Neural cell (in vitro differentiated cells): ENCODE results near the gene FOXO6.

ENCODE experiments used
- POLR2AphosphoS5 ChIP-seq: IDR thresholded peaks from 2 replicates; pipeline ENCODE4 v1.6.1; 2012
- REST ChIP-seq: IDR thresholded peaks from 2 replicates; pipeline ENCODE4 v1.6.1; 2012; ENCODE audit warnings: borderline replicate concordance

DNA sequence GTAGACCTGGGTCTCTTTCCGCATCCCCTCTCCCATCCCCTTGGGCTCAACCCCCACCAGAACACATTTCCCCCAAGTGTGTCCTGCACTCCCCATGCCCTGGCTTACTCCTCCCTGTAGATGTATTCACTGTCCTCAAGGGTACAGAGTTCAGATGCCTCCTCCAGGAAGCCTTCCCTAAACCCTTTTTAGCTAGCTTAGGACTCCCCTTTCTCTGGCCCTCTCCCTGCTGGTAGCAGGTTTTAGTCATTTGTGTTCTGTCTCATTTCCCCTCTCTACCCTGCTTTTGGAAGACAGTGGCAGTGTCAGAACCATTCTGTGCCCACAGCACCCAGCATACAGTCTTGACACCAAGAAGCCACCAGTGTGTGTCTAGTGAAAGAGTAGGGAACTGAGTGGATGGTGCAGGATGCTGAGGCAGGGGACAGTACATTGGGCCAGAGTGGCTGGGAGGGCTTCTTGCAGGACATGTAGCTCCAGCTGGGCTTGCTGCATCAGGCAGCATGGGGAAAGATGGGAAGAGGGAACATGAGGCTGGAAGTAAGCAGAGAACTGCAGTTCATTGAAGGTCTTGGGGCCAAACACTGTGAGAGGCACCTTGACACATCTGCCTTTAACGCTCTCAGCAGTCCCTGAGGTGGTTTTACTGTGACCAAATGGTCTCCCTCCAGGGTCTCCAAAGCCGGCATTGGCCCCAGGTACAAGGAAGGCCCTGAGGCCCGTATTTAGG is 2.5 kb downstream of the FOXO6 start:
- TF ChIP-seq POLR2AphosphoS5 (no peak), REST (no peak)
